ENCODE results near the gene GAB1.

DNA sequence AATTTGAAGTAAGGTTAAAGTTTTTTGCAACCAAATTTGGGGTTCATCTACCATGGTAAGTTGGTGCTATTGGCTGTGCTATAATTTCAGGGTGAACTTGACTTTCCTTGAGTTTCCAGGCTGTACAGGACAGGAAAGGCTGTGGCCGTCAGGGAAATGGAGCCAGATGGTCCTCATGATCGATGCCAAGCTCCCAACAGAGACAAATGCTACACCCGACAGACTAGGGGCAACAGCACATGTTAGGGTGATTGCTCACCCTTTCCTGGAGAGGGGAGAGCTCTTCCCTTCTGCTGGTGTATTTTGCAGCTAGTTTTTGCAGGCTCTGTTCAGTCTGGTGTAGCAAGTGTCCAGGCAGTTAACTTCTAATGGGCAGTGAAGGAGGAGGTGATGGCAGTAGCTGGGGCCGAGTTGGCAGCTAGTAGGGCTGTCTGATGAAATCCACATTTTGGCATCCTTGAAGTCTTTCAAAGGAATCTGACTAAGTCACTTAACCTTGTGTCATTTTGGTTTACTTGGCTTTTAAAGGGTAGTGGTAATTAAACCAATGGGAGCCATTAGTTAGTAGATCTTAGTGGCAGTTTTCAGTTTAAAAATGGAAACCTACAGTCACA is 47.8 kb downstream of the GAB1 start:
- TF ChIP-seq, protein P1, sequence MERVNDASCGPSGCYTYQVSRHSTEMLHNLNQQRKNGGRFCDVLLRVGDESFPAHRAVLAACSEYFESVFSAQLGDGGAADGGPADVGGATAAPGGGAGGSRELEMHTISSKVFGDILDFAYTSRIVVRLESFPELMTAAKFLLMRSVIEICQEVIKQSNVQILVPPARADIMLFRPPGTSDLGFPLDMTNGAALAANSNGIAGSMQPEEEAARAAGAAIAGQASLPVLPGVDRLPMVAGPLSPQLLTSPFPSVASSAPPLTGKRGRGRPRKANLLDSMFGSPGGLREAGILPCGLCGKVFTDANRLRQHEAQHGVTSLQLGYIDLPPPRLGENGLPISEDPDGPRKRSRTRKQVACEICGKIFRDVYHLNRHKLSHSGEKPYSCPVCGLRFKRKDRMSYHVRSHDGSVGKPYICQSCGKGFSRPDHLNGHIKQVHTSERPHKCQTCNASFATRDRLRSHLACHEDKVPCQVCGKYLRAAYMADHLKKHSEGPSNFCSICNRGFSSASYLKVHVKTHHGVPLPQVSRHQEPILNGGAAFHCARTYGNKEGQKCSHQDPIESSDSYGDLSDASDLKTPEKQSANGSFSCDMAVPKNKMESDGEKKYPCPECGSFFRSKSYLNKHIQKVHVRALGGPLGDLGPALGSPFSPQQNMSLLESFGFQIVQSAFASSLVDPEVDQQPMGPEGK (CRISPR knock-in tag; IDR thresholded peaks at IDR 0.05; ENCODE audit: borderline replicate concordance): no peak
- TF ChIP-seq ZNF70 (CRISPR knock-in tag; IDR thresholded peaks at IDR 0.05): no peak
